Measurements from ENCODE around the gene LRP6.
"Not testable (repeated sequence)": the region's sequence is repeated elsewhere in the genome, so short reads cannot be mapped to it uniquely, and the experiment has no call there.

Gene LRP6

DNA sequence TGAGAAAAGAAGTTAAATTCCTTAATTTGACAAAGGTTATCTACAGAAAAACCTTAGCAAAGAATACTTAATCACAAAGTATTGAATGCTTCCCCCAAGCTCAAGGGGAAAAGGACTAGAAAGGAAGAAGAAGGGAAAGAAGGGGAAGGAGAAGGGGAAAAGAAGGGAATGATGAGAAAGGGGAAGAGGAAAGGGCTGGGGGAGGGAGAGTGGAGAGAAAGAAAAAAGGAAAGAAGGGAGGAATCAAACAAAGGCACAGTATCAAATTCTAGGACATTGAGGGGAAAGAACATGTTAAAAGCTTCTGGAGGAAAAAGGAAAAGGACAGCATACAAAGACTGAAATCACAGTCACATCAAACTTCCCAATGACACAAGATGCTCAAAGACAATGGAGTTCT, 125.8 kb downstream of the LRP6 start:
- peaks cover 26% of the 10 kb centered on the region for H3K36me3 Mint-ChIP-seq
- H3K27me3 Mint-ChIP-seq = no peaks in the 10 kb centered on the region
- no peaks in the 10 kb centered on the region for H3K9me3 Mint-ChIP-seq
- H3K27ac Mint-ChIP-seq = no peak overlapping the region
- no peaks in the 10 kb centered on the region for H3K4me1 Mint-ChIP-seq
- H3K4me3 Mint-ChIP-seq = no peak overlapping the region

DNA sequence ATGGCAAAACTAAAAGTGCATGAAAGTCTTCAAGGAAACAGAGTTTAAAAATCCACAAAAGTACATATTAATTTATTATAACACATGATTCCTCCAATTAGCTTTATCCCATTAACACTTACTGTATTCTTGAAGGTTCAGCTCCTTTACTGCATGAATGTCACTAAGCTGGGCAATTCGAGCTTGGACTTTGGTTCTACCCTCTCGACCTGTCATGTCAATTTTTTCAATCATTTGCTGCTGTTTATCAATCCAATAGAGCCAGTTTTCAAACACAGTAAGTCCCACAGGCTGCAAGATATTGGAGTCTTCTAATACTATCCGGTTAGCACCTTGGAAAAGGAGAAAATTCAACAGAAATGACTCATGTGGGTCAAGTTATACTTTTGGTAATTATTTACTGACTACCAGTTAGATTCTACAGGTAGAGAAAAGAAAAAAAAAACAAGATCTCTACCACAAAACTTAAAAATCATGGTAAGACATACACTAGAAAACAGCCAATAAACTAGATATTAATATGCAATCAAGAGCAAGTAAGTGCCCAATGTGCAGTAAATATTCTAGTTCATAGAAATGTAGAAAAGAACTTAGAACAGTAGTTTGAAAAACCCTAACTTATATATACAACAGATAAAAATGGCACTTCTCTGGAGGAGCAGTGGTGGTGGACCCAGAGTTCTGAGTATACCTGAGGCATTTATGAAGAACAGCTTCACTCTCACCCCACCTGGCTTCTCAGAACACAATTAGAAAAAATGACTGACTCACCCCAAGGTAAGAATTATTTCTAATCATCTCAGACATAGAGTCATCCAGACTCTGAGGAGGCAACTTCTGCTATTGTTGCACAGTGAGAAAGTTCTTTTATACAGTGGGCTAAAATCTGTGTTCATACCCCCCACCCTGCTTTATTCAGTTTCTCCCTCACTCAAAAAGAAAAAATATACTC, 128.4 kb downstream of the LRP6 start:
- Mint-ChIP-seq H3K9me3 (no peaks in the 10 kb centered on the region), H3K4me3 (no peak overlapping the region), H3K36me3 (peaks cover 22% of the 10 kb centered on the region), H3K4me1 (no peaks in the 10 kb centered on the region), H3K27me3 (no peaks in the 10 kb centered on the region), H3K27ac (no peak overlapping the region)

DNA sequence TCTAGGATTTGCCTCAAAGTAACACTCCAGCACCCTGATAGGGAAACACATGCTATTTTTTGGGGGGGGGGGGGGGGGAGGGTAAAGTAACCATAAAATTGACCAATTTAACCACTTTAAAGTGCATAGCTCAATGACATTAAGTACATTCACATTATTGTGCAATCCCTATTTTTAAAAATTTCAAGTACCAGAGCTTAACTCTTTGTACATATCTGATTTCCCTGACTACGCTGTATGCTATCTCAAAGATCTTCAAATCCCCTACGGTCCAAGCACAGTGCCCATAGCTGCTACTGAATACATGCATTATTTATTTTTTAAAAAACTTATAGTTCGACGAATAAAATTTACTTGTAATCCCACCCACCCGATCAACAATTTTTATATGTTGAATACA, 133.1 kb downstream of the LRP6 start:
- Mint-ChIP-seq H3K9me3 (no peaks in the 10 kb centered on the region), H3K27me3 (no peaks in the 10 kb centered on the region), H3K27ac (no peak overlapping the region), H3K4me3 (no peak overlapping the region), H3K4me1 (no peaks in the 10 kb centered on the region), H3K36me3 (peaks cover 20% of the 10 kb centered on the region)

DNA sequence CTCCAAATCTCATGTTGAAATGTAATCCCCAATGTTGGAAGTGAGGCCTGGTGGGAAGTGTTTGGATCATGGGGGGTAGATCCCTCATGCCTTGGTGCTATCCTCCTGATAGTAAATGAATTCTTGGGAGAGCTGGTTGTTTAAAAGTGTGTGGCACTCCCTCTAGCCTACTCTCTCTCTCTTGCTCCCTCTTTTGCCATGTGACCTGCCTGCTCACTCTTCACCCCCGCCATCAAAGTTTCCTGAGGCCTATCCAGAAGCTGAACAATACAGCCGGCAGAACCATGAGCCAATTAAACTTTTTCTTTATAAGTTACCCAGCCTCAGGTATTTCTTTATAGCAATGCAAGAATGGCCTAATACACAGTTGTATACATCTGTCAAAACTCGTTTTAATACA, 133.6 kb downstream of the LRP6 start:
- Mint-ChIP-seq H3K9me3 (no peaks in the 10 kb centered on the region), H3K27ac (no peak overlapping the region), H3K27me3 (no peaks in the 10 kb centered on the region), H3K4me1 (no peaks in the 10 kb centered on the region), H3K36me3 (peaks cover 17% of the 10 kb centered on the region), H3K4me3 (no peak overlapping the region)

DNA sequence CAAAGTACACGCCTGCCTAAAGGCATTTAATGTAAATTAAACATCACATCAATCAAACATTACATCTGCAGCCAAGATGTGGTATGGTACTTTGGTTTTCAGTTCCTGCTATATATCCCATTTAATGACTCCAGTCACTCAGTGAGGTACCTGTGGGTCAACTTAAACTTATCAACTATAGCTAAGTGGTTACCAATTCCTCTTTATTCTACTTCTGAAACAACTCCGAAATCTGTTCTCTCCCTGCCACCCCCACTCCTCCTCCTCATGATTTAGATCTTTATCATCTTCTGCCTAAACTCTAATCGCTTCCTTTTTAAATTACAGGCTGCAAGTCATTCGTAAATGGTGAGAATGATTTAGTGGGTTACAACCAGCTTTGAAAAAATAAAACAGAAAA, 138.2 kb downstream of the LRP6 start:
- H3K36me3 Mint-ChIP-seq = peaks cover 23% of the 10 kb centered on the region
- H3K9me3 Mint-ChIP-seq = no peaks in the 10 kb centered on the region
- no peak overlapping the region for H3K4me3 Mint-ChIP-seq
- no peaks in the 10 kb centered on the region for H3K27me3 Mint-ChIP-seq
- no peak overlapping the region for H3K27ac Mint-ChIP-seq
- no peaks in the 10 kb centered on the region for H3K4me1 Mint-ChIP-seq

DNA sequence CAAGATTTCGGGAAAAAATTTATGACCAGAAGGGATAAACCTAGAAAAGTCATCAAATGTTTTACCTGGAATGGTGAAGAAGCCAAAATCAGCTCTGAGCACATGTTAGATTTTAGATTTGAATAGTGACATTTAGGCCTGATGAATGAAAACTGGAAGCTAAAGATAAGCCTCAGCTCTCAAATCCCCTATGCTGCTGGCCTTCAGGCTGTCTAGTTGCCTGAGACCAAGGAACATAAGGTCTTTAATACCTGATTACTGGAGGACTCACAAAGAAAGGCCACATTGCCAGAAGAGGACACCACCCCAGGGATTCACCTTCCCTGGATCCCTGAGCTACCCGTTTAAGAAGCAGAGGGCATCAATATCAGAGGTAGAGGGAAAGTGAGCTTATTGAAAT, 139.5 kb downstream of the LRP6 start:
- Mint-ChIP-seq H3K27ac (no peak overlapping the region), H3K27me3 (no peaks in the 10 kb centered on the region), H3K4me3 (no peak overlapping the region), H3K9me3 (no peaks in the 10 kb centered on the region), H3K36me3 (peaks cover 19% of the 10 kb centered on the region), H3K4me1 (no peaks in the 10 kb centered on the region)

DNA sequence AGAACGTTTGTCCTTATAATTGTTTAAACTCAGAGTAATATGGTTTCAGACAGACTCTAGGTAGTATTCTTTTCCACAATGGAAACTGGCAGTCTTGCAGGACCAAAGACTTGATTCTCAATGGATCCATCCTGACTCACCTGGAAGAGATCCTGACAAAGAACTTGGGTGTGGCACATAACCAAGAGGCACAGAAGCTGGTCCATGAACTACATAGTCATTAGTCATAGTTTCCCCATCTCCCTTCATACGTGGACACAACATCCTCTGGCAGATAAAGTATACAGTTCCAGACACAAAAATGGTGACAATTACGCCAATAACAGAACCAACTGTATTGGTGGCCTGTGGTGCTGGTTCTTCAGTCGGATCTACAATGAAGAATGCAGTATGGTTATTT, 140.3 kb downstream of the LRP6 start:
- no peaks in the 10 kb centered on the region for H3K4me1 Mint-ChIP-seq
- no peak overlapping the region for H3K27ac Mint-ChIP-seq
- no peaks in the 10 kb centered on the region for H3K27me3 Mint-ChIP-seq
- no peak overlapping the region for H3K4me3 Mint-ChIP-seq
- H3K9me3 Mint-ChIP-seq = no peaks in the 10 kb centered on the region
- H3K36me3 Mint-ChIP-seq = peaks cover 19% of the 10 kb centered on the region

DNA sequence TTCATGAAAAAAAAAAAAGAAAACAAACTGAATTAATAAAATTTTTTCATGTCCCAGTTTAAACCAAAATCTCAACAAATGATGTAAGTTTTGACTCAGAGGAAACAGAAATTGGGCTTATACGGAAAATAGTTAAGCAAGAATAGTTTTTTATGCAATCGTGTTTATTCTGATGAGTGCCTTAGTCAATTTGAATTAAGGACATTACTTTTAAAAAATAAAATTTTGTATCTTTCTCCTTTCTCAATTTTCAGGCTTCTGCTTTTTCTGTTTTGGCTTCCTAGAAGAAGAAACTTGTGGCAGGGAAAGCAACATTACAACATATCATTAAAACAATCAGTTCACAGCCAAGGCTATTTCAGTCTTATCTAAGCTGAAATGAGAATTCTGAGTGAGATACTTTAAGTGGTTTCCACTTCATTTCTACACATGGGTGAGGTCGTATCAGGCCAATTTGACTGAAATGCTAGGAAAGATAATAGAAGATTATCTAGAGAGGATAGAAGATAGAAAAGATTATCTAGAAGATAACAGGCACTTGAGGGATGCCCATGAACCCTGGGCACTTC, 143.7 kb downstream of the LRP6 start:
- Mint-ChIP-seq H3K9me3 (no peaks in the 10 kb centered on the region), H3K4me1 (no peaks in the 10 kb centered on the region), H3K27me3 (no peaks in the 10 kb centered on the region), H3K27ac (no peak overlapping the region), H3K36me3 (peaks cover 19% of the 10 kb centered on the region), H3K4me3 (no peak overlapping the region)

DNA sequence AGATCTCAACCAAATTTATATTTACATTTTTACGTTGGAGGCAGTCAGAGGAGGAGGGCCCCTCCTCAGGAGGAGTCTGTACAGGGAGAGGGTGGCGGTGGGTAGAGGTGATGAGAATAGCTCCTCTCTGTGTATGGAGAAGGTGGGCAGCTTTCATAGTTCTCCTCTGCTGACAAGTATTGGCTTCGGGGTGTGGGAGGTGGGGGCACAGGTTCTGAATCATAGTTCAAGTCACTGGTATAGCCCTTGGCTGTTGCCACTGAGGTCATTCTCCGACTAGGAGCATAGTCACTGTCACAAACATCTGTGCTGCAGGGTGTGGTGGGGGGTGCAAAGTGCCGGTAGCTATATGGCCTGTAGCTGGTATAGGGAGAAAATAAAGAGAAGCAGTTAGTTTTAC, 145.8 kb downstream of the LRP6 start:
- Mint-ChIP-seq H3K27ac (no peak overlapping the region), H3K9me3 (no peaks in the 10 kb centered on the region), H3K27me3 (no peaks in the 10 kb centered on the region), H3K4me1 (no peaks in the 10 kb centered on the region), H3K36me3 (peaks cover 11% of the 10 kb centered on the region), H3K4me3 (no peak overlapping the region)

DNA sequence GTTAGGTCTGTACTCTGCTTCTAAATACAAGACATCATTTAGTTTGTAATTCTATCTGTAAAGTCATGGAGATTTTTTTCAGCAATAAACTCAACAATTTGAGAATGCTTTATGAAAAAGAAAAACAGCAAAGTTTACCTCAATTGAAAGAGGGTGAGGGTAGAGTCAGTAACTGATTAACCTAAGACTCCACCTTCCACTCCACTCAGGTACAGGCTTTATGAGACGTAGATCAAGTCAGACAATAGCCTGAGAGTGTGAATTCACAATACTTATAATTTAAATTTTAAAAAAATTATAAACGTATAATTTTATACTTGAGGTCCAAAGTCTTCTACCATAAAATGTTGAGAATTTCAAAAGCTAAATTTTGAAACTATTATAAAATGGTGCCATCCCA, 150.2 kb downstream of the LRP6 start:
- no peak overlapping the region for H3K4me3 Mint-ChIP-seq
- peaks cover 8% of the 10 kb centered on the region for H3K36me3 Mint-ChIP-seq
- no peaks in the 10 kb centered on the region for H3K9me3 Mint-ChIP-seq
- no peak overlapping the region for H3K27ac Mint-ChIP-seq
- H3K27me3 Mint-ChIP-seq = no peaks in the 10 kb centered on the region
- H3K4me1 Mint-ChIP-seq = no peaks in the 10 kb centered on the region

DNA sequence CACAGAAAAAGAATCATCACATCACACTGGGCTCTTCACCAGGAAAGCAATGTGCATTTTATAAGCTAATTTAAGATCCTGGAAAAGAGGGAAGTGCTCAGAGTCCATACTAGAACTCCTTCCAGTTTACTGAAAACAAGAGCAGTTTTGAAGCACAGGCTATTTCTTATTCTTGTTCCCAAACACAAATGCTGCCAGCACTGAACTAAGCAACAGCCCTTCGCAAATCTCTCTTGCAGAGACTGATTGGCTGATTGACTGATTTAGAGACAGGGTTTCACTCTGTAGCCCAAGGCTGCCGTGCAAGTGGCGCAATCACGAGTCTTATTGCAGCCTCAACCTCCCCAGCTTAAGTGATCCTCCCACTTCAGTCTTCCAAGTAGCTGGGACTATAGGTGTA, 151.3 kb downstream of the LRP6 start:
- Mint-ChIP-seq H3K9me3 (no peaks in the 10 kb centered on the region), H3K27ac (no peak overlapping the region), H3K27me3 (no peaks in the 10 kb centered on the region), H3K36me3 (peaks cover 5% of the 10 kb centered on the region), H3K4me1 (no peaks in the 10 kb centered on the region), H3K4me3 (no peak overlapping the region)

DNA sequence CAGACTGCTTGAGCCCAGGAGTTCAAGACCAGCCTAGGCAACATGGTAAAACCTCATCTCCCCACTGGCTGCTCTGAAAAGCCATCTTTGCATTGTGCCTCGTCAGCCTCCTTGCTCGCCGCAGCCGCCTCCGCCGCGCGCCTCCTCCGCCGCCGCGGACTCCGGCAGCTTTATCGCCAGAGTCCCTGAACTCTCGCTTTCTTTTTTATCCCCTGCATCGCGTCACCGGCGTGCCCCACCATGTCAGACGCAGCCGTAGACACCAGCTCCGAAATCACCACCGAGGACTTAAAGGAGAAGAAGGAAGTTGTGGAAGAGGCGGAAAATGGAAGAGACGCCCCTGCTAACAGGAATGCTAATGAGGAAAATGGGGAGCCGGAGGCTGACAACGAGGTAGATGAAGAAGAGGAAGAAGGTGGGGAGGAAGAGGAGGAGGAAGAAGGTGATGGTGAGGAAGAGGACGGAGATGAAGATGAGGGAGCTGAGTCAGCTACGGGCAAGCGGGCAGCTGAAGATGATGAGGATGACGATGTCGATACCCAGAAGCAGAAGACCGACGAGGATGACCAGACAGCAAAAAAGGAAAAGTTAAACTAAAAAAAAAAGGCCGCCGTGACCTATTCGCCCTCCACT, 155.8 kb downstream of the LRP6 start:
- H3K27ac Mint-ChIP-seq = not testable (repeated sequence)

DNA sequence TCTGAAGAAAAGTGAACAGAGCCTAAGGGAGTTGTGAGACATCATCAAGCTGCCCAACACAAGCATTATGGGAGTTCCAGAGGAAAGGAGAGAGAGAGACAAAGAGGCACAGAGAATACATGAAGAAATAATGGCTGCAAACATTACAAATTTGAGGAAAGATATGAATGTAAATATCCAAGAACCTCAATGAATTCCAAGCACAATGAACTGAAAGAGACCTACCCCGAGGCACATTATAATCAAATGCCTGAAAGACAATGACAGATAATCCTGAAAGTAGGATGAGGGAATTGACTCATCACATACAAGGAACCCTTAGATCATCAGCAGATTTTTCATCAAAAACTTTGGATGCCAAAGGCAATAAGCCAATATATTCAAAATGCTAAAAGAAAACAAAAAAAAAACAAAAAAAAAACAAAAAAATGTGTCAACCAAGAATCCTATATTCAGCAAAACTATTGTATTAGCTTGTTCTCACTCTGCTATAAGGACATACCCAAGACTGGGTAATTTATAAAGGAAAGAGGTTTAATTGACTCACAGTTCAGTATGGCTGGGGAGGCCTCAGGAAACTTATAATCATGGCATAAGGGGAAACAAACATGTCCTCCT, 158.3 kb downstream of the LRP6 start:
- H3K9me3 Mint-ChIP-seq = peaks cover 21% of the 10 kb centered on the region
- no peak overlapping the region for H3K27ac Mint-ChIP-seq
- H3K36me3 Mint-ChIP-seq = peaks cover 11% of the 10 kb centered on the region
- no peaks in the 10 kb centered on the region for H3K4me1 Mint-ChIP-seq
- H3K27me3 Mint-ChIP-seq = no peaks in the 10 kb centered on the region
- H3K4me3 Mint-ChIP-seq = no peak overlapping the region

More for the DNA sequence above, 155.8 kb downstream of the LRP6 start:
- peaks cover 17% of the 10 kb centered on the region for H3K9me3 Mint-ChIP-seq
- H3K36me3 Mint-ChIP-seq = peaks cover 14% of the 10 kb centered on the region
- H3K27me3 Mint-ChIP-seq, H3K4me1 Mint-ChIP-seq, H3K4me3 Mint-ChIP-seq: not testable (repeated sequence)

DNA sequence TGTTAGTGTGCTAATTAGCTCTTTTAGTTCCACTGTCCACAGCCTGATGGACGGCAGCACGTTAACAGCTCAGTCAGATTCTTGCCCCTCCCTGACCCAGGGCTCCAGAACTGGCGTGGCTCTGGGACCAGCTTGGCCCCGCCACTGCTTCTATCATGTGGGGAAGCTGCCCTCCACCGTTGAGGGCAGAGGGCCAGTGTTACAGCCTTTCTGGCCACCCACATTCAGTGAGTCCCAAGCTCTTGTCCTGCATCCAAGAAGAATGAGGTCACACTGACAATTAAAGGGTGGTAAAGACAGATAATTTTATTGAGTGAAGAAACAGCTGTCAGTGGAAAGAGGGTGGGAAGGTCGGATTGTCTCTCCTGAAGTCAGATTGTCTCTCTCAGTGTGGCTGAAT, 159.2 kb downstream of the LRP6 start:
- Mint-ChIP-seq H3K9me3 (peaks cover 21% of the 10 kb centered on the region), H3K27me3 (no peaks in the 10 kb centered on the region), H3K4me1 (no peaks in the 10 kb centered on the region), H3K36me3 (peaks cover 11% of the 10 kb centered on the region), H3K27ac (no peak overlapping the region), H3K4me3 (no peak overlapping the region)

DNA sequence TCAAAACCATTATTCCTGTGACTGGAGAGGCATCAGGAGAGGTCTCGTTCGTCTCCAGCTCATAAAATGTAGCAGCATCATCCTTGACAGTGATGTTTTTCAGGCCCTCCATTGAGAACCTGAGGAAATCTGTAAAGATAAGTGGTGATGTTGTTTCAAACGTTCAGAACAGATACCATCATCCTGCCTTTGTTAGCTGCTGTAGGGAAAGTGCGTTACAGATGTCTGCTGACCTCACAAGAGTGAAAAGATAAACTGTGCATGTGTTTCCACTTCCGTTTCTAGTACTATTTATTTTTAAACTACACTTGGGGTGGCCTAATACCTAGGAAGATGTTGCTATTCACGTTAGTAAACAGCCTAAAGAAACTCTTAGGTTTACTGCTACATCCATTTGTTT, 167.7 kb downstream of the LRP6 start:
- Mint-ChIP-seq H3K9me3 (no peaks in the 10 kb centered on the region), H3K4me1 (no peaks in the 10 kb centered on the region), H3K27ac (no peak overlapping the region), H3K27me3 (no peaks in the 10 kb centered on the region), H3K36me3 (peaks cover 8% of the 10 kb centered on the region), H3K4me3 (no peak overlapping the region)

DNA sequence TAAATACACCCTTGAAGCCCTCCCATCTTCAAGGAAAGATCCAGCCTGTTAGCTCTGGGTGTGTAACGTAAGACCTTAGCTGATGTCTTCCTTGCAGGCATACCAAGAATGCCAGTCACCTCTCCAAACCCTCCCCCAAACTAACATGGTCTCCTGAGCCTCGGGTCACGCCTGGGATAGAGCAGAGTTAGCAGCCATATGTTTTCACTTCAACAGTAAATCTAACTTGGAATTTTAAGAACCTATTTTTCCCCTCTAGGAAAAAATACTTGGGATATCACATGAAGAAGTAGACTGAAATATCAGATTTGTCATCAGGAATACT, 168.2 kb downstream of the LRP6 start:
- Mint-ChIP-seq H3K27me3 (no peaks in the 10 kb centered on the region), H3K4me3 (no peak overlapping the region), H3K9me3 (no peaks in the 10 kb centered on the region), H3K4me1 (no peaks in the 10 kb centered on the region), H3K36me3 (peaks cover 8% of the 10 kb centered on the region), H3K27ac (no peak overlapping the region)
